Measurements from ENCODE around the gene POC1B.

Gene POC1B

DNA sequence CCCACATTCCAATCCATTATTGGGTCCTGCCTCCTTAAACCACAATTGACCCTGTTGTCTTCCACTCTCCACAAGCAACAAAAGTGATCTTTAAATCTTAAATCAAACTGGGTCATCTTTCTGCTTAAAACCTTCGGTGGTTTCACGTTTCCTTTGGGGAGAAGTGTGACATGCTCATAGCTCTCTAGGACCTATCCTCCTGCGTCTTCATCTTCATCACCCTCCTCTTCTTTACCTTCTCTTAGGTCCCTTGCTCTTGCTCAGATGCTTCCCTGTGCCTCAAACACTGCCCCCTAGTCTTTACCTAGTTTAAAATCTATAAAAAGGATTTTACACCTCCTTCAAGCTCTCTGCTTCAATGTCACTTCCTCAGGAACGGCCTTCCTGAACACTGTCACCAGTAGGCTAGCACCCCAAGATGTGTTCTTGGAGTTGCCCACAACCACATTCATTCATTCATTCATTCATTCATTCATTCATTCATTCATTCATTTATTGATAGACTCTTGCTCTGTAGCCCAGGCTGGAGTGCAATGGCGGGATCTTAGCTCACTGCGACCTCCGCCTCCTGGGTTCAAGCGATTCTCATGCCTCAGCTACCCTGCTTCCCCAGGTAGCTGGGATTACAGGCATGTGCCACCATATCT, 48.1 kb downstream of the POC1B start:
- TF ChIP-seq POLR2A (IDR thresholded peaks at IDR 0.05; ENCODE audit: extremely low read depth, insufficient read length), result no peak
- no peak for TF ChIP-seq MYC (IDR thresholded peaks at IDR 0.05; ENCODE audit: low read depth, low read length)
- DNase-seq (ENCODE audit: low read depth), result no peak
- no peak overlapping the region for H3K4me3 ChIP-seq (ENCODE audit: low read depth, low read length)

DNA sequence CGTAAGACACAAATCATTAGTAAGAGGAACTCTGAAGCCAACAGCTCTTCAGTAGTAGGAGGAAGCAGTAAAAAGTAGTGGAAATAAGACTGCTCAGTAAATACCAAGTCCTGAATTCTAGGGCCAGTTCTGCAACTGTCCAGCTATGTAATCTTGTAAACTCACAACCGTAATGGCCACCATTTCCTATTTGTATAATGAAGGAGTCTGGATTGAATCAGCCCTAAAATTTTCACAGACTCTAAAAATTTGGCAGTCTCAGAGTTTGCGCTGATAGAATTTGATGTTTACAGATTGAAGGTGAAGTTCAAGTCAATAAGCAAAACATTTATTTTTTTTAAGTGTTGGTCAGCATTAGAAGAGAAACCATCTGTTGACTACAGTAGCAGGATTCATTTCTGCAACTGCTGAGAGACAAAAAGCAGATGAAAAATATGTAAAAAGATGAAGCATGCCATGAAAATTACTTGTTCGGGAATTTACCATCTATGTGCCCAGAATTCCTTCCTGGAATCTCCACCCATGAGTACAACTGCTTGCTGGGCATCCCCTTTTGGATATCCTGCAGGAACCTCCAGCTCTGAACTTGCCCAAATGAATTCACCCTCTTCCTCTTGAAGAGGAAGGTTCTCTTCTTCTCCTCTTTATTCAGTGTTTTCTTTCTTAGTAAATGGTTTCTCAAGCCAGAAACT, 48.8 kb downstream of the POC1B start:
- H3K4me3 ChIP-seq (ENCODE audit: low read depth, low read length), result no peak overlapping the region
- no peak for TF ChIP-seq MYC (IDR thresholded peaks at IDR 0.05; ENCODE audit: low read depth, low read length)
- DNase-seq (ENCODE audit: low read depth), result no peak

DNA sequence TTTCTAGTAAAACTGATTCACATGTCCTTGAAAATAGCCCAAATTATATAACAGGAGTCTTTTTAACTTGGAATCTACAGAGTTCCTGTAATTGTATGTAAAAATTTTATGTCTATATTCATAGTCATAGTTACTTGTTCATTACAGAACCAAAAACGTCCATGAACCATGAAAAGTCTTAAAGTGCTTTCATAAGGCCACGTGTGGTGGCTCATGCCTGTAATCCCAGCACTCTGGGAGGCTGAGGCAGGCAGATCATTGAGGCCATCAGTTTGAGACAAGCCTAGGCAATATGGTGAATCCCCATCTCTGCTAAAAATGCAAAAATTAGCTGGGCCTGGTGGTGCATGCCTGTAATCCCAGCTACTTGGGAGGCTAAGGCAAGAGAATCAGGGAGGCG, 49.6 kb downstream of the POC1B start:
- no peak for DNase-seq (ENCODE audit: low read depth)
- TF ChIP-seq, protein P1, sequence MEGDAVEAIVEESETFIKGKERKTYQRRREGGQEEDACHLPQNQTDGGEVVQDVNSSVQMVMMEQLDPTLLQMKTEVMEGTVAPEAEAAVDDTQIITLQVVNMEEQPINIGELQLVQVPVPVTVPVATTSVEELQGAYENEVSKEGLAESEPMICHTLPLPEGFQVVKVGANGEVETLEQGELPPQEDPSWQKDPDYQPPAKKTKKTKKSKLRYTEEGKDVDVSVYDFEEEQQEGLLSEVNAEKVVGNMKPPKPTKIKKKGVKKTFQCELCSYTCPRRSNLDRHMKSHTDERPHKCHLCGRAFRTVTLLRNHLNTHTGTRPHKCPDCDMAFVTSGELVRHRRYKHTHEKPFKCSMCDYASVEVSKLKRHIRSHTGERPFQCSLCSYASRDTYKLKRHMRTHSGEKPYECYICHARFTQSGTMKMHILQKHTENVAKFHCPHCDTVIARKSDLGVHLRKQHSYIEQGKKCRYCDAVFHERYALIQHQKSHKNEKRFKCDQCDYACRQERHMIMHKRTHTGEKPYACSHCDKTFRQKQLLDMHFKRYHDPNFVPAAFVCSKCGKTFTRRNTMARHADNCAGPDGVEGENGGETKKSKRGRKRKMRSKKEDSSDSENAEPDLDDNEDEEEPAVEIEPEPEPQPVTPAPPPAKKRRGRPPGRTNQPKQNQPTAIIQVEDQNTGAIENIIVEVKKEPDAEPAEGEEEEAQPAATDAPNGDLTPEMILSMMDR (IDR thresholded peaks at IDR 0.05; ENCODE audit: low read depth, low read length), result no peak
- TF ChIP-seq MYC (IDR thresholded peaks at IDR 0.05; ENCODE audit: low read depth, low read length) (no peak), POLR2A (IDR thresholded peaks at IDR 0.05; ENCODE audit: extremely low read depth, insufficient read length) (no peak)
- TF ChIP-seq, protein P2, sequence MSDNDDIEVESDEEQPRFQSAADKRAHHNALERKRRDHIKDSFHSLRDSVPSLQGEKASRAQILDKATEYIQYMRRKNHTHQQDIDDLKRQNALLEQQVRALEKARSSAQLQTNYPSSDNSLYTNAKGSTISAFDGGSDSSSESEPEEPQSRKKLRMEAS (IDR thresholded peaks at IDR 0.05; ENCODE audit: low read depth, low read length), result no peak
- no peak overlapping the region for H3K4me3 ChIP-seq (ENCODE audit: low read depth, low read length)

DNA sequence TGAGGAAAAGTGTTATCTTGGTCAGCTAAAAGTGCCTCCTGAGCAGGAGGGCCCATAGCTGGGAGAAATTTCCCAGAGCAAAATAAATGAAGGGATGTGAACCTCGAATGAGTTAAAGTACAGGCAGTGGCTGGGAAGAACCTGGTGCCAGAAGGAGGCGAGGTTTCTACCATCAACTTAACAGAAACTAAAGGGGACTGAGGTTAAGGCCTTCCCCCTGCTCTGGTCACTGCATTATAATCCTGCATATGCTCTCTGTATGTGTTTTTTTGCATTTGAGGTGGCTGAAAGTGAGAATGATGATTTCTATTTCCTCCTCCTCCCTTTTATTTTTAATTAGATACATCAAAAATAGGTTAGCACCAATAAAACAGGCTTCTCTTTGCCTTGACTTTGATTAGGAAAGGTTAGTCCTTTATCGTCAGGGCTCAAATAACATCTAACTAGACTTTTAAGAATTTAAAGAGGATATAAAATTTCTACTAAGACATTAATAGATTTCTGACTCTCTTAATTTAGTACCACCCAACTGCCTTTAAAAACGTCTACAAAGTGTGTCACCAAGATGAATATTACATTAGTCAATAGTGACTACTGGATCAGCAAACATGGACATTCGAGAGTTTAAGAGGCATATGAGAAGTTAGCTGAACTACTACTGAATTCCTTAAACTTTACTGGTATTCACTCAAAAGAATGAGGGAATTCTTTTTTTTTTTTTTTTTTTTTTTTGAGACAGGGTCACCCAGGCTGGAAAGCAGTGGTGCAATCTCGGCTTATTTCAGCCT, 50.5 kb downstream of the POC1B start:
- DNase-seq (ENCODE audit: low read depth), result no peak
- TF ChIP-seq, protein P2 (IDR thresholded peaks at IDR 0.05; ENCODE audit: low read depth, low read length), result no peak
- TF ChIP-seq MYC (IDR thresholded peaks at IDR 0.05; ENCODE audit: low read depth, low read length) (no peak), POLR2A (IDR thresholded peaks at IDR 0.05; ENCODE audit: extremely low read depth, insufficient read length) (no peak)
- TF ChIP-seq, protein P1 (IDR thresholded peaks at IDR 0.05; ENCODE audit: low read depth, low read length), result no peak
- H3K4me3 ChIP-seq (ENCODE audit: low read depth, low read length), result no peak overlapping the region

DNA sequence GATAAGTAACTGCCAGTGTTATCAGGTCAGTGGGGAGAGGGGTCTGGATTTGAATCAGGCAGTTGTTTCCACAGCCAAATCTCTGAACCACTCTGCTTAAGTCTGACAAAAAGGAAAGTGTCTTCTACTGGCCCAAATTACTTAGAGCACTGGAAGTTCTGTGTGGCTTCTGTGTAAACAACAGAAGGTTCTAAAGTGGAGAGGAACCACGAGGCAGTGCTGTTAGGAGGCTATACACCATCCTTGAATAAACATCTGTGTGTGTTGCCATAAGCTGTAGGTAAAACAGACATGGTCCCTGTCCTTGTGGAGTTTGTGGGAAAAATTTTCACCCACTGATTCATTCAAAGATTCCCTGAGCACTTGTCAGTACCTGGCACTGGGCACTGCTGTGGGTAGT, 51.2 kb downstream of the POC1B start:
- no peak overlapping the region for H3K4me3 ChIP-seq (ENCODE audit: low read depth, low read length)
- no peak for TF ChIP-seq POLR2A (IDR thresholded peaks at IDR 0.05; ENCODE audit: extremely low read depth, insufficient read length)
- TF ChIP-seq, protein P2 (IDR thresholded peaks at IDR 0.05; ENCODE audit: low read depth, low read length), result no peak
- no peak for TF ChIP-seq MYC (IDR thresholded peaks at IDR 0.05; ENCODE audit: low read depth, low read length)
- TF ChIP-seq, protein P1 (IDR thresholded peaks at IDR 0.05; ENCODE audit: low read depth, low read length), result no peak
- no peak for DNase-seq (ENCODE audit: low read depth)

DNA sequence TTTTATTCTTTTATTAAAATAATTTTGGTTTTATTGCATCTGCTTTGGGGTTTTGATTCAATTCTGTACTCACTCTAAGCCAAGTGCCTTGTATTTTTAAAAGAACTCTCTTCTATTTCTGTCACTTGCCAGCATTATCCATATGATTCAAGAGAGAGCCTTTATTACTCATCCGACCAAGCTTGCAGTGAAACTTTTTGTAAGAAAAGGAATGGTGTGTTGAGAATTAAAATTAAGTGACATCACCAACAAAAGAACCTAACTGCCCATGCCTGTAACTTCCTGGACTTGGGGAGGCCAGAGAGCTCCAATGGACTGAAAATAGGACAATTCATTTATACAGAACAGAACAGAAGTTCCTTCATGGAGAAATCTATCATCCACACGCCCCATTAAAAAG, 53.3 kb downstream of the POC1B start:
- no peak for TF ChIP-seq POLR2A (IDR thresholded peaks at IDR 0.05; ENCODE audit: extremely low read depth, insufficient read length)
- TF ChIP-seq, protein P1 (IDR thresholded peaks at IDR 0.05; ENCODE audit: low read depth, low read length), result no peak
- no peak for TF ChIP-seq MYC (IDR thresholded peaks at IDR 0.05; ENCODE audit: low read depth, low read length)
- TF ChIP-seq, protein P2 (IDR thresholded peaks at IDR 0.05; ENCODE audit: low read depth, low read length), result no peak

More for the DNA sequence above, 53.3 kb downstream of the POC1B start:
- DNase-seq (ENCODE audit: low read depth), result no peak
- H3K4me3 ChIP-seq (ENCODE audit: low read depth, low read length), result no peak overlapping the region

Measured in NB4 (cell line).